Natural killer cell (primary cell): ENCODE measurements around the gene BRME1. TPM values are rescaled to one million over a fixed set of nuclear protein-coding genes. Genes with fewer than 3 reads are reported as not detected.

ENCODE experiments used
- ATAC-seq, 3 donors: fragments of 150-1000 bp in 2 of 3; fragments of 200-7000 bp in 1 of 3; cut with Tn5 transposase; 1 replicate in 1 of 3; 2 replicates in 2 of 3; pipeline ENCODE4 v1.10.0; 2021; ENCODE audit warnings: mild to moderate bottlenecking in 2 of 3, moderate library complexity in 2 of 3
- DNase-seq, 2 donors: peaks; one replicate each; pipeline versions ENCODE4 v3.0.0 to v3.0.0-alpha.2; 2013 to 2021; ENCODE audit warnings: mixed read lengths in 1 of 2
- H3K27ac ChIP-seq: one replicate; pipeline ENCODE4 v1.5.1; 2013; ENCODE audit warnings: mild to moderate bottlenecking, low read length
- H3K27me3 ChIP-seq: one replicate; pipeline ENCODE4 v1.6.1; 2013; ENCODE audit warnings: low read length; ENCODE audit not compliant: control insufficient read depth, insufficient read depth
- H3K36me3 ChIP-seq: one replicate; pipeline ENCODE4 v1.6.1; 2013; ENCODE audit warnings: low read length; ENCODE audit not compliant: control insufficient read depth, insufficient read depth
- H3K4me1 ChIP-seq: one replicate; pipeline ENCODE4 v1.6.1; 2013; ENCODE audit warnings: low read length; ENCODE audit not compliant: control insufficient read depth, insufficient read depth
- H3K4me3 ChIP-seq: one replicate; pipeline ENCODE4 v1.5.1; 2013; ENCODE audit warnings: low read length
- H3K9me3 ChIP-seq: one replicate; pipeline ENCODE4 v1.6.1; 2013; ENCODE audit warnings: low read length; ENCODE audit not compliant: control insufficient read depth, insufficient read depth
- H3K27ac Mint-ChIP-seq, 2 donors: one replicate each; pipeline ENCODE4 v1.8.0; 2022; ENCODE audit warnings: mild to moderate bottlenecking in 2 of 2, mixed read lengths in 2 of 2, moderate library complexity in 1 of 2
- H3K27me3 Mint-ChIP-seq, 2 donors: one replicate each; pipeline ENCODE4 v1.8.0; 2022; ENCODE audit warnings: low read depth in 2 of 2, mixed read lengths in 2 of 2
- H3K36me3 Mint-ChIP-seq: one replicate; pipeline ENCODE4 v1.8.0; 2022; ENCODE audit warnings: mixed read lengths
- H3K4me1 Mint-ChIP-seq, 2 donors: one replicate each; pipeline ENCODE4 v1.8.0; 2022; ENCODE audit warnings: mixed read lengths in 2 of 2
- H3K4me3 Mint-ChIP-seq: one replicate; pipeline ENCODE4 v1.8.0; 2022; ENCODE audit warnings: mild to moderate bottlenecking, moderate library complexity, mixed read lengths
- H3K9me3 Mint-ChIP-seq, 2 donors: one replicate each; pipeline ENCODE4 v1.8.0; 2022; ENCODE audit warnings: mixed read lengths in 2 of 2
- WGBS: methylation state at CpG from one replicate; pipeline ENCODE4 v1.1.7; 2013; ENCODE audit warnings: missing lambda C conversion rate; ENCODE audit not compliant: insufficient coverage; 5-methylcytosine and 5-hydroxymethylcytosine counted together
- intact Hi-C: fragments of 100-400 bp; cut with micrococcal nuclease; formaldehyde crosslinking; loops from one replicate; pipeline ENCODE4 v1.14.2; 2022
- total RNA-seq, 4 donors: library from RNA; stranded (reverse); fragments of 120-200 nt in 1 of 4; gene quantifications; one replicate each; pipeline versions ENCODE4 v1.2.3 to v1.2.4, GENCODE V29; 2013 to 2022
- TF ChIP-seq, protein P1 (sequence below): fragments of 200-600 bp; IDR thresholded peaks from one replicate; pipeline ENCODE4 v1.8.0; 2022; ENCODE audit warnings: antibody characterized with exemption

The BRME1 gene
- total RNA-seq, 3 donors from 2014 or later (not counting 1 experiment from before 2014, with no cell fraction given): 3.8 to 7.7 (median 4.0) TPM

DNA sequence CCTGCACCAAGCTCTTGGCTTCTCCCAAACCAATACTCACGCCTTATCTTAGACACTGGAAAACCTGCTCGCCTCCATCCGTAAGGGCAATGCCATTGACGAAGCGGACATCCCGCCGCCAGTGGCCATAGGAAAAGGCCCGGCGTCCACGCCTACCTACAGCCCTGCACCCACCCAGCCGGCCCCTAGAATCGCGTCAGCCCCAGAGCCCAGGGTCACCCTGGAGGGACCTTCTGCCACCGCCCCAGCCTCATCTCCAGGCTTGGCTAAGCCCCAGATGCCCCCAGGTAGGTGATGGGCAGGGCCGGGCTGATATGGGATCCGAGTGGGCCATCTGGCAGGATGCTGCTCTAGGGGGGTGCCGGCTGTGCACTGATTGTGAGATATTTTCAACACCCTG is 7.4 kb upstream of the BRME1 start:
- ATAC-seq (no peak), DNase-seq (no peak)
- Mint-ChIP-seq H3K9me3 (no peaks in the 10 kb centered on the region), H3K36me3 (no peaks in the 10 kb centered on the region), H3K27me3 (no peaks in the 10 kb centered on the region), H3K4me3 (no peak overlapping the region), H3K4me1 (no peaks in the 10 kb centered on the region), H3K27ac (no peak overlapping the region)
- peaks cover 27% of the 10 kb centered on the region for H3K36me3 ChIP-seq
- H3K27me3 ChIP-seq: no peaks in the 10 kb centered on the region
- intact Hi-C loops: no loop called here
- no peak overlapping the region for H3K4me3 ChIP-seq
- TF ChIP-seq, protein P1, sequence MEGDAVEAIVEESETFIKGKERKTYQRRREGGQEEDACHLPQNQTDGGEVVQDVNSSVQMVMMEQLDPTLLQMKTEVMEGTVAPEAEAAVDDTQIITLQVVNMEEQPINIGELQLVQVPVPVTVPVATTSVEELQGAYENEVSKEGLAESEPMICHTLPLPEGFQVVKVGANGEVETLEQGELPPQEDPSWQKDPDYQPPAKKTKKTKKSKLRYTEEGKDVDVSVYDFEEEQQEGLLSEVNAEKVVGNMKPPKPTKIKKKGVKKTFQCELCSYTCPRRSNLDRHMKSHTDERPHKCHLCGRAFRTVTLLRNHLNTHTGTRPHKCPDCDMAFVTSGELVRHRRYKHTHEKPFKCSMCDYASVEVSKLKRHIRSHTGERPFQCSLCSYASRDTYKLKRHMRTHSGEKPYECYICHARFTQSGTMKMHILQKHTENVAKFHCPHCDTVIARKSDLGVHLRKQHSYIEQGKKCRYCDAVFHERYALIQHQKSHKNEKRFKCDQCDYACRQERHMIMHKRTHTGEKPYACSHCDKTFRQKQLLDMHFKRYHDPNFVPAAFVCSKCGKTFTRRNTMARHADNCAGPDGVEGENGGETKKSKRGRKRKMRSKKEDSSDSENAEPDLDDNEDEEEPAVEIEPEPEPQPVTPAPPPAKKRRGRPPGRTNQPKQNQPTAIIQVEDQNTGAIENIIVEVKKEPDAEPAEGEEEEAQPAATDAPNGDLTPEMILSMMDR: no peak
- H3K27ac ChIP-seq: no peak overlapping the region
- WGBS: 99% methylated on average over 17 of the region's 17 CpGs
- no peaks in the 10 kb centered on the region for H3K9me3 ChIP-seq
- H3K4me1 ChIP-seq: no peaks in the 10 kb centered on the region

DNA sequence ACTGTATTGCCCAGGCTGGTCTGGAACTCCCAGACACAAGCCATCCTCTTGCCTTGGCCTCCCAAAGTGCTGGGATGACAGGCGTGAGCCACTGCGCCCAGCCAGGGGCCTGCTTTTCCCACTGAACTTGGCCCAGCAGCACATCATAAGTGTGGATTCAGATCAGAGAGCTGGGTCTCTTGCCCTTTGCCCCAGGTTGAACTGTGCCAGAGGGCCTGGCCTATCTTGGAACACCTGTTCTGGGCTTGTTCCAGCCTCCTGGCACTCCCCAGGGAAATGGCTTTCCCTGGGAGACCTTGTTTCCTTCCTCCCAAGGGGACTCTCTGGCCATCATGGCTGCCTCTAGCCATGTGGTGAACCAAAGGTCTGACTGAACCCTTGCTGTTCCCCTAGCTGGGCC is 3.5 kb upstream of the BRME1 start:
- H3K4me1 Mint-ChIP-seq: peaks cover 13 to 15% of the 10 kb centered on the region in 2 donors
- Histone ChIP-seq H3K27ac (no peak overlapping the region), H3K36me3 (peaks cover 15% of the 10 kb centered on the region), H3K27me3 (no peaks in the 10 kb centered on the region), H3K4me1 (peaks cover 17% of the 10 kb centered on the region), H3K4me3 (no peak overlapping the region), H3K9me3 (no peaks in the 10 kb centered on the region)
- H3K9me3 Mint-ChIP-seq: no peaks in the 10 kb centered on the region
- no peak for ATAC-seq
- no peak overlapping the region for H3K4me3 Mint-ChIP-seq
- H3K27ac Mint-ChIP-seq: no peak overlapping the region
- DNase-seq: no peak
- TF ChIP-seq, protein P1: no peak
- 100% methylated on average over 2 of the region's 2 CpGs for WGBS
- intact Hi-C loops: no loop called here
- no peaks in the 10 kb centered on the region for H3K27me3 Mint-ChIP-seq
- H3K36me3 Mint-ChIP-seq: no peaks in the 10 kb centered on the region

- ATAC-seq (no peak), DNase-seq (no peak)
- TF ChIP-seq, protein P1: no peak
- Histone ChIP-seq H3K4me1 (peaks cover 18% of the 10 kb centered on the region), H3K27ac (no peak overlapping the region), H3K4me3 (no peak overlapping the region), H3K27me3 (no peaks in the 10 kb centered on the region), H3K36me3 (peaks cover 15% of the 10 kb centered on the region), H3K9me3 (no peaks in the 10 kb centered on the region)
- Mint-ChIP-seq H3K27ac (no peak overlapping the region), H3K36me3 (no peaks in the 10 kb centered on the region), H3K27me3 (no peaks in the 10 kb centered on the region), H3K4me3 (no peak overlapping the region), H3K9me3 (no peaks in the 10 kb centered on the region), H3K4me1 (peaks cover 13 to 15% of the 10 kb centered on the region in 2 donors)
- intact Hi-C loops: no loop called here
- 96% methylated on average over 8 of the region's 8 CpGs for WGBS
These were observed 2.8 kb upstream of the BRME1 start for GRCh38 chr19:13908674-13909073.

DNA sequence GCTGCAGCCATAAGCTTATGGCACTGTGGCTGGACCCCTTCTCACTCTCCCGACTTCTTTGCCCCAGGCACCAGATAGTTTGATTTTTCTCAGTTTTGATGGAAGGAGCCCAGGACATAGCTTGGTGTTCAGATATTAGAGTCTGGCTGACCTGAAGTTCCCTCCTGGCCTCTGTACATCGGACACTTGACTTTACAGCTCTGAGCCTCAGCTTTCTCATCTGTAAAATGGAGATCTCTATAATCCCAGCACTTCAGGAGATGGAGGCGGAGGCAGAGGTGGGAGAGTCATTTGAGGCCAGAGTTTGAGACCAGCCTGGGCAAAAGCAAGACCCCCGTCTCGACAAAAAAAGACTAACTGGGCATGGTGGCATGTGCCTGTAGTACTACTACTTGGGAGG is 993 bp upstream of the BRME1 start:
- no peaks in the 10 kb centered on the region for H3K27me3 ChIP-seq
- peak overlapping the region; percentile 87 for H3K4me3 Mint-ChIP-seq
- no peak for DNase-seq
- intact Hi-C loops: loop anchor here (2.0 kb wide), 1 partner anchor 46 kb away; the partner anchor contains the start of gene DCAF15
- 97% methylated on average over 5 of the region's 5 CpGs for WGBS
- TF ChIP-seq, protein P1: no peak
- no peaks in the 10 kb centered on the region for H3K27me3 Mint-ChIP-seq
- H3K9me3 Mint-ChIP-seq: no peaks in the 10 kb centered on the region
- no peak overlapping the region for H3K27ac ChIP-seq
- no peak for ATAC-seq
- no peaks in the 10 kb centered on the region for H3K36me3 Mint-ChIP-seq
- H3K9me3 ChIP-seq: no peaks in the 10 kb centered on the region
- peaks cover 23% of the 10 kb centered on the region for H3K4me1 ChIP-seq
- peaks cover 13 to 15% of the 10 kb centered on the region in 2 donors for H3K4me1 Mint-ChIP-seq
- peaks cover 2% of the 10 kb centered on the region for H3K36me3 ChIP-seq
- H3K4me3 ChIP-seq: peak overlapping the region; percentile 79
- peak overlapping the region; percentile 41 to 95 for H3K27ac Mint-ChIP-seq
